Measurements from ENCODE around the gene HARS1. TPM values are rescaled to one million over a fixed set of nuclear protein-coding genes. Genes with fewer than 3 reads are reported as not detected.

The HARS1 gene
- total and polyA plus RNA-seq, 10 of the 15 experiments (the other 5 are each of a cell fraction or from before 2014, with no cell fraction given) = 12.0 to 93.8 (median 76.9) TPM

GRCh38 chr5:140658870-140659269 lies 32.3 kb downstream of the HARS1 start (continued):
- no peak for TF ChIP-seq ZNF384 (IDR thresholded peaks at IDR 0.05; ENCODE audit: borderline replicate concordance, low read depth, low read length)
- no peak for TF ChIP-seq JUND (IDR thresholded peaks at IDR 0.05; ENCODE audit: low read depth, low read length)

GRCh38 chr5:140647042-140647419 lies 44.1 kb downstream of the HARS1 start:
- in situ Hi-C loops (cut with MboI) = no loop called here
- TF ChIP-seq HDAC6 (IDR thresholded peaks at IDR 0.05; ENCODE audit: unreplicated experiment) (no peak), MYC (IDR thresholded peaks at IDR 0.05; ENCODE audit: insufficient read depth, insufficient read length, insufficient replicate concordance, low read length, severe bottlenecking) (no peak), RELB (IDR thresholded peaks at IDR 0.05; ENCODE audit: low read depth) (no peak), IRF4 (IDR thresholded peaks at IDR 0.05; ENCODE audit: low read depth, low read length) (no peak), LARP7 (IDR thresholded peaks at IDR 0.05) (peak; percentile 71; the same call in 1 of the 2 replicates), GABPA (IDR thresholded peaks at IDR 0.05; ENCODE audit: low read depth) (no peak), IKZF1 (conservative IDR thresholded peaks at IDR 0.05) (no peak), USF1 (IDR thresholded peaks at IDR 0.05; ENCODE audit: borderline replicate concordance, extremely low read length, insufficient read depth, low read depth, low read length) (no peak), TBL1XR1 (IDR thresholded peaks at IDR 0.05; ENCODE audit: low read depth, low read length) (no peak), ESRRA (IDR thresholded peaks at IDR 0.05; ENCODE audit: low read length) (no peak), STAT1 (conservative IDR thresholded peaks at IDR 0.05) (0 out of 2 replicates have a peak, but pooled peaks have one; percentile 61), YBX1 (IDR thresholded peaks at IDR 0.05) (no peak), RB1 (IDR thresholded peaks at IDR 0.05; ENCODE audit: borderline replicate concordance) (0 out of 2 replicates have a peak, but pooled peaks have one; percentile 25), EED (IDR thresholded peaks at IDR 0.05; ENCODE audit: low read depth) (no peak)
- TF ChIP-seq, protein P1, sequence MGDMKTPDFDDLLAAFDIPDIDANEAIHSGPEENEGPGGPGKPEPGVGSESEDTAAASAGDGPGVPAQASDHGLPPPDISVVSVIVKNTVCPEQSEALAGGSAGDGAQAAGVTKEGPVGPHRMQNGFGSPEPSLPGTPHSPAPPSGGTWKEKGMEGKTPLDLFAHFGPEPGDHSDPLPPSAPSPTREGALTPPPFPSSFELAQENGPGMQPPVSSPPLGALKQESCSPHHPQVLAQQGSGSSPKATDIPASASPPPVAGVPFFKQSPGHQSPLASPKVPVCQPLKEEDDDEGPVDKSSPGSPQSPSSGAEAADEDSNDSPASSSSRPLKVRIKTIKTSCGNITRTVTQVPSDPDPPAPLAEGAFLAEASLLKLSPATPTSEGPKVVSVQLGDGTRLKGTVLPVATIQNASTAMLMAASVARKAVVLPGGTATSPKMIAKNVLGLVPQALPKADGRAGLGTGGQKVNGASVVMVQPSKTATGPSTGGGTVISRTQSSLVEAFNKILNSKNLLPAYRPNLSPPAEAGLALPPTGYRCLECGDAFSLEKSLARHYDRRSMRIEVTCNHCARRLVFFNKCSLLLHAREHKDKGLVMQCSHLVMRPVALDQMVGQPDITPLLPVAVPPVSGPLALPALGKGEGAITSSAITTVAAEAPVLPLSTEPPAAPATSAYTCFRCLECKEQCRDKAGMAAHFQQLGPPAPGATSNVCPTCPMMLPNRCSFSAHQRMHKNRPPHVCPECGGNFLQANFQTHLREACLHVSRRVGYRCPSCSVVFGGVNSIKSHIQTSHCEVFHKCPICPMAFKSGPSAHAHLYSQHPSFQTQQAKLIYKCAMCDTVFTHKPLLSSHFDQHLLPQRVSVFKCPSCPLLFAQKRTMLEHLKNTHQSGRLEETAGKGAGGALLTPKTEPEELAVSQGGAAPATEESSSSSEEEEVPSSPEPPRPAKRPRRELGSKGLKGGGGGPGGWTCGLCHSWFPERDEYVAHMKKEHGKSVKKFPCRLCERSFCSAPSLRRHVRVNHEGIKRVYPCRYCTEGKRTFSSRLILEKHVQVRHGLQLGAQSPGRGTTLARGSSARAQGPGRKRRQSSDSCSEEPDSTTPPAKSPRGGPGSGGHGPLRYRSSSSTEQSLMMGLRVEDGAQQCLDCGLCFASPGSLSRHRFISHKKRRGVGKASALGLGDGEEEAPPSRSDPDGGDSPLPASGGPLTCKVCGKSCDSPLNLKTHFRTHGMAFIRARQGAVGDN (IDR thresholded peaks at IDR 0.05) = no peak

More at GRCh38 chr5:140647042-140647419, 44.1 kb downstream of the HARS1 start:
- Histone ChIP-seq H3K36me3 (ENCODE audit: control insufficient read depth in 2 of 2, insufficient read depth in 2 of 2, low read length in 1 of 2) (peaks cover 0 to 15% of the 10 kb centered on the region in 2 experiments; a peak in 2 of 4 replicates), H3K27ac (ENCODE audit: control insufficient read depth, insufficient read depth) (peak overlapping the region; percentile 72), H4K20me1 (ENCODE audit: control insufficient read depth, insufficient read depth) (no peaks in the 10 kb centered on the region), H3K4me1 (ENCODE audit: control insufficient read depth, insufficient read depth, low read length) (peaks cover 5% of the 10 kb centered on the region), H3K4me3 (peak overlapping the region; percentile 96), H3K9ac (ENCODE audit: control insufficient read depth, insufficient read depth, low read length) (peak overlapping the region; percentile 93), H2AFZ (ENCODE audit: control insufficient read depth, low read depth, low read length) (peak overlapping the region; percentile 93), H3K4me2 (ENCODE audit: control insufficient read depth, insufficient read depth) (peak overlapping the region; percentile 96), H3K9me3 (replicated peaks; ENCODE audit: control insufficient read depth, insufficient read depth, low read length) (no peaks in the 10 kb centered on the region), H3K79me2 (ENCODE audit: control insufficient read depth, insufficient read depth, low read length) (peaks cover 31% of the 10 kb centered on the region), H3K27me3 (replicated peaks in 1 of 2; ENCODE audit: control insufficient read depth in 2 of 2, insufficient read depth in 2 of 2, low read length in 1 of 2) (no peaks in the 10 kb centered on the region)
- ChIA-PET CTCF (interaction anchor here (0.8 to 3.9 kb wide), 9 partner anchors 7 to 284 kb away, joined by 3 to 13 read pairs (median 4); partner anchors contain the start of genes EIF4EBP3 and TMCO6), SMC1A (ENCODE audit: uncharacterized antibody, unreplicated experiment) (interaction anchor here (0.6 to 1.8 kb wide), 12 partner anchors 11 to 316 kb away, joined by 3 to 12 read pairs (median 4); partner anchors contain the start of genes ANKHD1, HARS1, HARS2 and ZMAT2), RAD21 (ENCODE audit: unreplicated experiment) (interaction anchor here (0.9 to 2.1 kb wide), 11 partner anchors 7 to 275 kb away, joined by 3 to 8 read pairs (median 5); partner anchors contain the start of genes EIF4EBP3, HARS1, HARS2 and ZMAT2), POLR2A (interaction anchor here (0.6 to 2.9 kb wide), 15 partner anchors 9 to 263 kb away, joined by 3 to 14 read pairs (median 4); partner anchors contain the start of genes ANKHD1, HARS1, HARS2 and SLC35A4)
- ATAC-seq = peak; percentile 50
- intact Hi-C loops (cut with micrococcal nuclease; ENCODE audit: unreplicated experiment) = loop anchor here (1.0 kb wide), 1 partner anchor 44 kb away; the partner anchor contains the start of genes HARS1 and HARS2
- BruUV-seq (replicated peaks) = TSS peak; percentile 77
- no peak for DNase-seq (ENCODE audit: low read depth, low spot score)
- WGBS (ENCODE audit: insufficient coverage, insufficient replicate concordance, low lambda C conversion rate, missing lambda C conversion rate) = 5% methylated on average over 27 of the region's 27 CpGs
- FAIRE-seq = no peak

Measured in GM12878 (cell line).